Endothelial cell of umbilical vein (primary cell): ENCODE results near the gene BRSK1. TPM values are rescaled to one million over a fixed set of nuclear protein-coding genes. Genes with fewer than 3 reads are reported as not detected.

Experiments
- BruUV-seq: library from RNA; stranded (reverse); fragments of 400-500 nt; replicated peaks from 2 replicates; lab custom pipeline; 2021; lab: Mats Ljungman, UMichigan
- CTCF ChIA-PET: fragments of 300-600, 350-600 bp; sonication (Branson Sonifier 250); formaldehyde crosslinking; loops from one replicate; lab custom pipeline; 2021; ENCODE audit warnings: antibody characterized with exemption, inconsistent platforms; lab: Charles Lee
- POLR2A ChIA-PET: fragments of 300-600, 350-600 bp; sonication (Branson Sonifier 250); formaldehyde crosslinking; loops from one replicate; lab custom pipeline; 2021; ENCODE audit warnings: antibody characterized with exemption, inconsistent platforms; lab: Charles Lee
- DNase-seq: peaks from one replicate; pipeline ENCODE4 v3.0.0-alpha.2; 2011; ENCODE audit warnings: low read depth, low spot score
- FAIRE-seq: peaks from 2 replicates; lab custom pipeline; 2011; peaks lifted over from hg19 to GRCh38; lab: Jason Lieb, UNC
- H2AFZ ChIP-seq: 2 replicates; pipeline ENCODE4 v1.6.0; 2012; ENCODE audit warnings: low read depth, low read length, control low read depth, inconsistent platforms
- H3K27ac ChIP-seq: 2 replicates; pipeline ENCODE4 v1.5.1; 2011; ENCODE audit warnings: low read depth, mild to moderate bottlenecking, control low read depth, low read length, moderate library complexity; ENCODE audit not compliant: insufficient read depth
- H3K27me3 ChIP-seq, 2 experiments: 2 replicates each; pipeline versions ENCODE4 v1.6.0 to v1.6.1; 2011; ENCODE audit warnings: low read length in 2 of 2, mixed read lengths in 1 of 2; ENCODE audit not compliant: control insufficient read depth in 2 of 2, insufficient read depth in 2 of 2
- H3K36me3 ChIP-seq, 2 experiments: 2 replicates in 1 of 2; 3 replicates in 1 of 2; pipeline ENCODE4 v1.5.1; 2011; ENCODE audit warnings: low read length in 2 of 2, mild to moderate bottlenecking in 1 of 2, moderate library complexity in 1 of 2; ENCODE audit not compliant: control insufficient read depth in 2 of 2, insufficient read depth in 2 of 2; ENCODE audit errors: extremely low read depth in 1 of 2
- H3K4me1 ChIP-seq: 3 replicates; pipeline ENCODE4 v1.5.1; 2011; ENCODE audit warnings: mild to moderate bottlenecking, low read length; ENCODE audit not compliant: control insufficient read depth, insufficient read depth; ENCODE audit errors: extremely low read depth
- H3K4me2 ChIP-seq: 2 replicates; pipeline ENCODE4 v1.6.1; 2011; ENCODE audit warnings: low read length, control low read depth, mixed read lengths; ENCODE audit not compliant: insufficient read depth
- H3K4me3 ChIP-seq, 3 experiments: fragments of 200-600 bp in 1 of 3; sonication (generic), shearing (Covaris generic) in 1 of 3; replicated peaks in 1 of 3; 2 replicates each; pipeline ENCODE4 v1.5.1; 2011 to 2016; ENCODE audit warnings: control low read depth in 3 of 3, low read length in 3 of 3, mild to moderate bottlenecking in 2 of 3, inconsistent platforms in 1 of 3, low read depth in 1 of 3, moderate library complexity in 1 of 3; ENCODE audit not compliant: insufficient read depth in 1 of 3
- H3K79me2 ChIP-seq: 2 replicates; pipeline ENCODE4 v1.6.0; 2012; ENCODE audit warnings: low read length, inconsistent platforms; ENCODE audit not compliant: control insufficient read depth, insufficient read depth
- H3K9ac ChIP-seq: replicated peaks from 2 replicates; pipeline ENCODE3; 2011; ENCODE audit warnings: low read length, control low read depth; ENCODE audit not compliant: insufficient read depth; ENCODE audit errors: extremely low read depth
- H3K9me1 ChIP-seq: replicated peaks from 3 replicates; pipeline ENCODE4 v1.6.0; 2011; ENCODE audit warnings: mild to moderate bottlenecking, low read length; ENCODE audit not compliant: control insufficient read depth, insufficient read depth; ENCODE audit errors: extremely low read depth
- H3K9me3 ChIP-seq: replicated peaks from 2 replicates; pipeline ENCODE4 v1.5.1; 2012; ENCODE audit warnings: low read length, inconsistent platforms; ENCODE audit not compliant: control insufficient read depth, insufficient read depth
- H4K20me1 ChIP-seq: replicated peaks from 2 replicates; pipeline ENCODE3; 2011; ENCODE audit warnings: mild to moderate bottlenecking, low read length; ENCODE audit not compliant: control insufficient read depth, insufficient read depth; ENCODE audit errors: extremely low read depth
- CTCF ChIP-seq, 2 donors: IDR thresholded peaks; 1 replicate in 1 of 2; 2 replicates in 1 of 2; pipeline ENCODE4 v1.5.1; 2011; ENCODE audit warnings: low read length in 2 of 2, mild to moderate bottlenecking in 2 of 2, moderate library complexity in 2 of 2, control low read depth in 1 of 2, inconsistent platforms in 1 of 2, low read depth in 1 of 2; ENCODE audit not compliant: insufficient read depth in 1 of 2; ENCODE audit errors: extremely low read depth in 1 of 2
- EZH2 ChIP-seq: IDR thresholded peaks from 2 replicates; pipeline ENCODE4 v1.6.1; 2012; ENCODE audit warnings: borderline replicate concordance, low read depth, mild to moderate bottlenecking, moderate library complexity, low read length, inconsistent platforms; ENCODE audit not compliant: severe bottlenecking
- FOS ChIP-seq: IDR thresholded peaks from 2 replicates; pipeline ENCODE4 v1.6.1; 2011; ENCODE audit warnings: mild to moderate bottlenecking, low read length, moderate library complexity, borderline replicate concordance; ENCODE audit not compliant: insufficient read depth
- GATA2 ChIP-seq: IDR thresholded peaks from 2 replicates; pipeline ENCODE4 v1.7.0; 2011; ENCODE audit warnings: low read depth, mild to moderate bottlenecking, moderate library complexity, mixed read lengths, low read length; ENCODE audit not compliant: insufficient read length, insufficient read depth
- JUN ChIP-seq: IDR thresholded peaks from 2 replicates; pipeline ENCODE4 v1.6.1; 2011; ENCODE audit warnings: borderline replicate concordance, low read depth; ENCODE audit not compliant: insufficient read length, insufficient read depth
- MAX ChIP-seq: IDR thresholded peaks from 2 replicates; pipeline ENCODE4 v1.6.1; 2011; ENCODE audit not compliant: insufficient read depth, insufficient read length
- MYC ChIP-seq: IDR thresholded peaks from one replicate; pipeline ENCODE4 v1.6.1; 2011; ENCODE audit warnings: mild to moderate bottlenecking, low read depth, low read length
- POLR2A ChIP-seq: IDR thresholded peaks from 2 replicates; pipeline ENCODE4 v1.6.1; 2012; ENCODE audit warnings: low read depth, mild to moderate bottlenecking, control low read depth, low read length
- POLR2AphosphoS5 ChIP-seq: IDR thresholded peaks from 2 replicates; pipeline ENCODE4 v1.6.1; 2012; ENCODE audit warnings: low read depth, mild to moderate bottlenecking, control low read depth, low read length, moderate library complexity; ENCODE audit not compliant: insufficient read depth
- dilution Hi-C: fragments of 300-500 bp; cut with MboI; formaldehyde crosslinking; loops from one replicate; pipeline ENCODE4 v1.15.0; 2019; ENCODE audit warnings: low sequenced_read_pairs; ENCODE audit not compliant: extremely low pct_ligation_motif_present
- intact Hi-C: fragments of 100-400 bp; cut with micrococcal nuclease; formaldehyde crosslinking; loops from one replicate; pipeline ENCODE4 v1.10.0; 2022
- polyA plus RNA-seq, 4 experiments: library from polyadenylated mRNA; depleted of rRNA in 3 of 4; stranded (reverse) in 3 of 4; unstranded in 1 of 4; fragments of >200 nt; gene quantifications; 2 replicates each; pipeline versions ENCODE4 v1.2.1 to v1.2.3, GENCODE V29; 2011 to 2012; ENCODE audit warnings: missing spikeins in 1 of 4
- total RNA-seq: library from RNA; stranded (reverse); gene quantifications from 2 replicates; pipeline ENCODE4 v1.2.3, GENCODE V29; 2021

BRSK1 gene
- total and polyA plus RNA-seq, 2 donors (not counting 3 experiments of a cell fraction or from before 2014, with no cell fraction given): 0.33 to 0.44 TPM

GRCh38 chr19:55241935-55242464, 41.8 kb upstream of the BRSK1 start:
- H4K20me1 ChIP-seq: no peaks in the 10 kb centered on the region
- no peak overlapping the region for H3K27ac ChIP-seq
- ChIA-PET CTCF (no interaction called here), POLR2A (no interaction called here)
- no peaks in the 10 kb centered on the region for H3K27me3 ChIP-seq
- no peak for FAIRE-seq
- no peak overlapping the region for H3K4me2 ChIP-seq
- no peaks in the 10 kb centered on the region for H3K4me1 ChIP-seq
- H3K4me3 ChIP-seq: no peak overlapping the region
- H3K79me2 ChIP-seq: peaks cover 2% of the 10 kb centered on the region
- BruUV-seq: no TSS peak
- no peak overlapping the region for H2AFZ ChIP-seq
- no peak for TF ChIP-seq POLR2A
- dilution Hi-C loops: no loop called here
- no peak for DNase-seq
- H3K9ac ChIP-seq: no peak overlapping the region
- no peaks in the 10 kb centered on the region for H3K9me1 ChIP-seq
- H3K9me3 ChIP-seq: no peaks in the 10 kb centered on the region
- peaks cover 13 to 69% of the 10 kb centered on the region in 2 experiments for H3K36me3 ChIP-seq
- intact Hi-C loops: no loop called here

GRCh38 chr19:55242517-55242916, 41.3 kb upstream of the BRSK1 start:
- TF ChIP-seq JUN (no peak), EZH2 (no peak), POLR2A (no peak), MYC (no peak), POLR2AphosphoS5 (no peak), GATA2 (no peak), CTCF (IDR thresholded peaks at IDR 0.05; ENCODE audit: extremely low read depth in 1 of 2, insufficient read depth in 1 of 2, low read depth in 1 of 2, low read length in 2 of 2) (no peak), MAX (no peak), FOS (no peak)
- dilution Hi-C loops (no loop called here), intact Hi-C loops (no loop called here)
- no peaks in the 10 kb centered on the region for H3K27me3 ChIP-seq
- H3K4me2 ChIP-seq: no peak overlapping the region
- no peak for DNase-seq
- ChIA-PET POLR2A (no interaction called here), CTCF (no interaction called here)
- peaks cover 13 to 69% of the 10 kb centered on the region in 2 experiments for H3K36me3 ChIP-seq
- no peak overlapping the region for H3K4me3 ChIP-seq
- H3K4me1 ChIP-seq: no peaks in the 10 kb centered on the region
- H3K9me3 ChIP-seq: no peaks in the 10 kb centered on the region
- H4K20me1 ChIP-seq: no peaks in the 10 kb centered on the region
- H2AFZ ChIP-seq: no peak overlapping the region
- no peak overlapping the region for H3K27ac ChIP-seq
- no TSS peak for BruUV-seq
- H3K79me2 ChIP-seq: peaks cover 7% of the 10 kb centered on the region
- FAIRE-seq: no peak
- no peaks in the 10 kb centered on the region for H3K9me1 ChIP-seq
- no peak overlapping the region for H3K9ac ChIP-seq
